HG02970 (cell line): ENCODE data around the gene WIPI1.
"Not testable (repeated sequence)": the region's sequence is repeated elsewhere in the genome, so short reads cannot be mapped to it uniquely, and the experiment has no call there.

Experiments
- ATAC-seq: cut with Tn5 transposase; IDR thresholded peaks from one replicate; pipeline ENCODE4 v1.9.1; 2021; ENCODE audit warnings: mild to moderate bottlenecking, moderate library complexity, moderate number of reproducible peaks; ENCODE audit not compliant: unreplicated experiment, low FRiP score

Gene WIPI1

GRCh38 chr17:68422821-68423220 is 34.5 kb downstream of the WIPI1 start:
- no peak for ATAC-seq

GRCh38 chr17:68421486-68421885 is 35.8 kb downstream of the WIPI1 start:
- ATAC-seq = no peak

- no peak for ATAC-seq
Observed at GRCh38 chr17:68420065-68420464, 37.2 kb downstream of the WIPI1 start.

GRCh38 chr17:68418876-68419275 is 38.4 kb downstream of the WIPI1 start:
- no peak for ATAC-seq

- ATAC-seq = no peak
Observed at GRCh38 chr17:68417317-68417716, 40.0 kb downstream of the WIPI1 start.

- not testable (repeated sequence) for ATAC-seq
Observed at GRCh38 chr17:68414901-68415300, 42.4 kb downstream of the WIPI1 start.

- ATAC-seq = not testable (repeated sequence)
Observed at GRCh38 chr17:68413597-68414560, 43.4 kb downstream of the WIPI1 start.

- not testable (repeated sequence) for ATAC-seq
Observed at GRCh38 chr17:68407656-68408055, 49.6 kb downstream of the WIPI1 start.

GRCh38 chr17:68403837-68404236 is 53.5 kb downstream of the WIPI1 start:
- ATAC-seq = not testable (repeated sequence)

- no peak for ATAC-seq
Observed at GRCh38 chr17:68403122-68403521, 54.2 kb downstream of the WIPI1 start.

GRCh38 chr17:68401288-68401687 is 56.0 kb downstream of the WIPI1 start:
- ATAC-seq = no peak

- no peak for ATAC-seq
Observed at GRCh38 chr17:68400404-68400735, 56.9 kb downstream of the WIPI1 start.

- ATAC-seq = no peak
Observed at GRCh38 chr17:68399638-68400403, 57.5 kb downstream of the WIPI1 start.

GRCh38 chr17:68398691-68399637 is 58.3 kb downstream of the WIPI1 start:
- no peak for ATAC-seq

GRCh38 chr17:68397108-68397536 is 60.2 kb downstream of the WIPI1 start:
- no peak for ATAC-seq

- no peak for ATAC-seq
Observed at GRCh38 chr17:68396226-68397107, 60.8 kb downstream of the WIPI1 start.

- ATAC-seq = no peak
Observed at GRCh38 chr17:68394608-68395331, 62.5 kb downstream of the WIPI1 start.

- no peak for ATAC-seq
Observed at GRCh38 chr17:68391561-68392268, 65.6 kb downstream of the WIPI1 start.
